ENCODE results near the gene TSPAN32. TPM values are rescaled to one million over a fixed set of nuclear protein-coding genes. Genes with fewer than 3 reads are reported as not detected.

TSPAN32 gene
- total RNA-seq, 1 experiment from 2014 or later: not detected

GRCh38 chr11:2305140-2305778, 3.4 kb downstream of the TSPAN32 start:
- Histone ChIP-seq H3K4me2 (ENCODE audit: low read length) (no peak overlapping the region), H3K27ac (ENCODE audit: low read depth, low read length) (no peak overlapping the region; the same call in 1 of the 2 replicates), H3K9me2 (ENCODE audit: insufficient read depth) (no peaks in the 10 kb centered on the region), H3K36me3 (ENCODE audit: control insufficient read depth in 1 of 2, insufficient read depth in 2 of 2, low read length in 2 of 2) (no peaks in the 10 kb centered on the region), H2AFZ (ENCODE audit: low read depth, low read length, poor library complexity, severe bottlenecking) (no peak overlapping the region), H3K79me2 (ENCODE audit: insufficient read depth, low read length) (no peaks in the 10 kb centered on the region), H3K4me3 (replicated peaks in 1 of 2; ENCODE audit: low read depth in 1 of 2, low read length in 2 of 2) (no peak overlapping the region), H3K9me3 (ENCODE audit: control insufficient read depth in 1 of 2, insufficient read depth in 1 of 2, low read depth in 1 of 2, low read length in 2 of 2) (no peaks in the 10 kb centered on the region), H3K27me3 (ENCODE audit: insufficient read depth, low read length) (no peaks in the 10 kb centered on the region), H4K20me1 (ENCODE audit: insufficient read depth) (no peaks in the 10 kb centered on the region), H3K4me1 (ENCODE audit: control insufficient read depth in 1 of 2, insufficient read depth in 2 of 2, low read length in 2 of 2) (no peaks in the 10 kb centered on the region), H3K9ac (ENCODE audit: low read length) (no peak overlapping the region)
- no TSS peak for BruUV-seq (replicated peaks)
- ATAC-seq (peak; percentile 90), DNase-seq (ENCODE audit: low read depth, low spot score) (no peak)
- intact Hi-C loops (cut with micrococcal nuclease): loop anchor here (1.0 to 5.0 kb wide), 2 partner anchors 97 to 114 kb away; partner anchors contain the start of gene TSSC4
- RAD21 ChIA-PET (ENCODE audit: low non-redundant PET in 1 of 2, low total read pairs in 2 of 2, uncharacterized antibody in 2 of 2, unreplicated experiment in 2 of 2): interaction anchor here (0.7 to 3.1 kb wide), 7 partner anchors 86 to 119 kb away, joined by 3 to 56 read pairs (median 4); partner anchors contain the start of gene TSSC4 (in 1 of the 2)
- TF ChIP-seq RAD21 (IDR thresholded peaks at IDR 0.05; ENCODE audit: low read depth) (peak; percentile 95), POLR2AphosphoS5 (IDR thresholded peaks at IDR 0.05; ENCODE audit: low read depth, low read length) (no peak), MAX (IDR thresholded peaks at IDR 0.05) (no peak), CTCF (IDR thresholded peaks at IDR 0.05 in 2 of 3, conservative IDR thresholded peaks at IDR 0.05 in 1 of 3; ENCODE audit: borderline replicate concordance in 1 of 3, insufficient read depth in 1 of 3, low read depth in 2 of 3, low read length in 2 of 3) (peak; percentile 84 to 92 (median 90))
- POLR2A ChIA-PET: interaction anchor here (1.7 kb wide), 1 partner anchor 115 kb away, joined by 5 read pairs; no protein-coding TSS in a partner anchor
- CTCF ChIA-PET: interaction anchor here (0.6 to 6.2 kb wide), 16 partner anchors 9 to 226 kb away, joined by 3 to 225 read pairs (median 4); partner anchors contain the start of genes CD81 and TSSC4

Data from HCT116 (cell line).